Adrenal gland (tissue), 12 donors: Measurements from ENCODE around the gene GSK3A. TPM values are rescaled to one million over a fixed set of nuclear protein-coding genes. Genes with fewer than 3 reads are reported as not detected.

ENCODE experiments used
- DNase-seq, 7 donors: peaks; one replicate each; pipeline ENCODE4 v3.0.0-alpha.2; 2019 to 2020
- H3K27ac ChIP-seq, 5 donors: fragments of 200-600 bp; sonication (generic) in 4 of 5; 1 replicate in 3 of 5; 2 replicates in 2 of 5; pipeline versions ENCODE4 v1.5.1 to v1.8.0; 2016 to 2020; ENCODE audit warnings: mild to moderate bottlenecking in 1 of 5
- H3K27me3 ChIP-seq: fragments of 200-600 bp; 2 replicates; pipeline ENCODE4 v1.8.0; 2021
- H3K36me3 ChIP-seq, 2 donors: fragments of 200-600 bp; replicated peaks in 1 of 2; 1 replicate in 1 of 2; 2 replicates in 1 of 2; pipeline versions ENCODE4 v1.5.1 to v1.8.0; 2018 to 2022
- H3K4me1 ChIP-seq, 2 donors: fragments of 200-600 bp; replicated peaks in 1 of 2; 1 replicate in 1 of 2; 2 replicates in 1 of 2; pipeline versions ENCODE4 v1.5.1 to v1.8.0; 2018 to 2021
- H3K4me3 ChIP-seq, 4 donors: fragments of 200-600 bp; sonication (generic) in 3 of 4; one replicate each; pipeline ENCODE4 v1.5.1; 2016 to 2018
- H3K9me3 ChIP-seq, 3 donors: fragments of 200-600 bp; sonication (generic) in 1 of 3; replicated peaks in 1 of 3; 1 replicate in 2 of 3; 2 replicates in 1 of 3; pipeline versions ENCODE4 v1.5.1 to v1.8.0; 2016 to 2021
- POLR2A ChIP-seq, 2 donors: fragments of 450-650 bp; IDR thresholded peaks; one replicate each; pipeline ENCODE4 v1.6.1; 2017; ENCODE audit warnings: antibody characterized with exemption in 2 of 2, mild to moderate bottlenecking in 2 of 2, moderate library complexity in 1 of 2
- WGBS, 4 donors: extraction: QIAGEN DNeasy Blood & Tissue Kit in 2 of 4; methylation state at CpG; one replicate each; pipeline versions ENCODE4 v1.1.5 to v1.1.7; 2013 to 2017; 5-methylcytosine and 5-hydroxymethylcytosine counted together
- intact Hi-C, 2 donors: fragments of 100-400 bp; cut with DNase I; formaldehyde crosslinking; loops; one replicate each; pipeline versions ENCODE4 v1.14.1 to v1.15.0; 2022 to 2023
- polyA plus RNA-seq, 3 donors: library from polyadenylated mRNA; stranded (reverse); fragments of 200-250 nt in 2 of 3; fragments of 350-450 nt in 1 of 3; fragmentation: Illumina TruSeq in 1 of 3; extraction: RNeasy Lipid Tissue Mini Kit (QIAGEN cat#74804) in 1 of 3; gene quantifications; one replicate each; pipeline ENCODE4 v1.2.3, GENCODE V29; 2013 to 2014
- total RNA-seq, 9 donors: library from RNA; depleted of rRNA in 4 of 9; stranded (reverse); fragments of >200 nt in 4 of 9; fragments of 120-200 nt in 1 of 9; fragmentation: NEBNext Ultra II Directional in 1 of 9; extraction: Animal tissue kit (Norgen Biotek cat#: 25700) in 1 of 9; gene quantifications; one replicate each; pipeline versions ENCODE4 v1.1.0 to v1.2.4, GENCODE V29; 2013 to 2023
- TF ChIP-seq, protein P1 (sequence below), 6 experiments: fragments of 450-650 bp in 4 of 6; fragments of 200-600 bp in 2 of 6; sonication (generic) in 1 of 6; IDR thresholded peaks; 1 replicate in 5 of 6; 2 replicates in 1 of 6; pipeline versions ENCODE4 v1.5.1 to v1.8.0; 2016 to 2021; ENCODE audit warnings: antibody characterized with exemption in 6 of 6, mild to moderate bottlenecking in 2 of 6, moderate library complexity in 1 of 6
- donor health status: healthy with polysubstance abuse.
- donor health status: Bipolar disorder and iron deficiency.
- donor health status: DM: yes; HTN: yes; CAD: no.
- donor health status: DM: no; HTN: no; CAD: no.
- donor health status: DM: no; HTN: no; CAD: no.
- donor health status: DM: yes; HTN: yes; CAD: no.

The GSK3A gene
- total and polyA plus RNA-seq, 12 donors: 19.5 to 94.9 (median 49.7) TPM

DNA sequence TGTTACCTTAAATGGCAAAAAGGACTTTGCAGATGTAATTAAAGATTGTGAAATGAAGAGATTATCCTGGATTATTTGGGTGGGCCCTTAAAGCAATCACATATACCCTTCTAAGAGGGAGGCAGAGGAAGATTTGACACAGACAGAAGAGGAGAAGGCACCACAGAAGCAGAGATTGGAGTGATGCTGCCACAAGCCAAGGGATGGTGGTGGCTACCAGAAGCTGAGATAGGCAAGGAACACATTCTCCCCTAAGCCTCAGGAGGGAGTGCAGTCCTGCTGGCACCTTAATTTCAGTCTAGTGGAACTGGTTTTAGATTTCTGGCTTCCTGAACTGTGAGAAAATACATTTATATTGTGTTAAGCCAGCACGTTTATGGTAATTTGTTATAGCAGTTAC is 49.1 kb downstream of the GSK3A start:
- Histone ChIP-seq H3K4me1 (peaks cover 0 to 7% of the 10 kb centered on the region in 2 donors), H3K4me3 (no peak overlapping the region), H3K9me3 (no peaks in the 10 kb centered on the region), H3K36me3 (peaks cover 0 to 3% of the 10 kb centered on the region in 2 donors), H3K27ac (no peak overlapping the region), H3K27me3 (no peaks in the 10 kb centered on the region)
- TF ChIP-seq, protein P1, sequence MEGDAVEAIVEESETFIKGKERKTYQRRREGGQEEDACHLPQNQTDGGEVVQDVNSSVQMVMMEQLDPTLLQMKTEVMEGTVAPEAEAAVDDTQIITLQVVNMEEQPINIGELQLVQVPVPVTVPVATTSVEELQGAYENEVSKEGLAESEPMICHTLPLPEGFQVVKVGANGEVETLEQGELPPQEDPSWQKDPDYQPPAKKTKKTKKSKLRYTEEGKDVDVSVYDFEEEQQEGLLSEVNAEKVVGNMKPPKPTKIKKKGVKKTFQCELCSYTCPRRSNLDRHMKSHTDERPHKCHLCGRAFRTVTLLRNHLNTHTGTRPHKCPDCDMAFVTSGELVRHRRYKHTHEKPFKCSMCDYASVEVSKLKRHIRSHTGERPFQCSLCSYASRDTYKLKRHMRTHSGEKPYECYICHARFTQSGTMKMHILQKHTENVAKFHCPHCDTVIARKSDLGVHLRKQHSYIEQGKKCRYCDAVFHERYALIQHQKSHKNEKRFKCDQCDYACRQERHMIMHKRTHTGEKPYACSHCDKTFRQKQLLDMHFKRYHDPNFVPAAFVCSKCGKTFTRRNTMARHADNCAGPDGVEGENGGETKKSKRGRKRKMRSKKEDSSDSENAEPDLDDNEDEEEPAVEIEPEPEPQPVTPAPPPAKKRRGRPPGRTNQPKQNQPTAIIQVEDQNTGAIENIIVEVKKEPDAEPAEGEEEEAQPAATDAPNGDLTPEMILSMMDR (IDR thresholded peaks at IDR 0.05): no peak
- no peak for TF ChIP-seq POLR2A (IDR thresholded peaks at IDR 0.05)
- no peak for DNase-seq
- intact Hi-C loops: no loop called here
- WGBS, 4 donors: 67 to 82% (median 77%) methylated on average over 1 of the region's 1 CpG

DNA sequence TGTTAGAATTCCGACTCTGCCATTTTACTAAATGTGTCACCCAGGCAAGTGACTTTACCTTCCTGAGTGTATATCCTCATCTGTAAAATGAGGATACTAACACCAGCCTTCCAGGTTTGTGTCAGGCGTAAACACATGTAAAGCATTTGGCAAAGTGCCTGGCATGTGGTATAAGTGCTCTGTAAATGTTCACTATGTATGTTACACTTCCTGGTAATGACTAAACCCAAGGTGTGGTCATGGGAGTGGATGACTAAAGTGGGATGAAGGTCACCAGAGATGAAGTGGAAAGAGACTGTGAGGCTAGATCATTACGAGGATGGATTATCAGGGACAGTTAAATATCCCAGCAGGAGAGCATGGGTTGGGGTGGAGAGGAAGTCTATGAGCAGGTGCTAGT is 50.5 kb downstream of the GSK3A start:
- Histone ChIP-seq H3K36me3 (no peaks in the 10 kb centered on the region), H3K27me3 (no peaks in the 10 kb centered on the region), H3K4me3 (no peak overlapping the region), H3K9me3 (no peaks in the 10 kb centered on the region), H3K4me1 (no peaks in the 10 kb centered on the region), H3K27ac (no peak overlapping the region)
- DNase-seq: no peak
- intact Hi-C loops: no loop called here
- TF ChIP-seq POLR2A (IDR thresholded peaks at IDR 0.05): no peak
- TF ChIP-seq, protein P1 (IDR thresholded peaks at IDR 0.05): no peak
- 52 to 73% (median 61%) methylated on average over 3 of the region's 3 CpGs for WGBS, 4 donors

DNA sequence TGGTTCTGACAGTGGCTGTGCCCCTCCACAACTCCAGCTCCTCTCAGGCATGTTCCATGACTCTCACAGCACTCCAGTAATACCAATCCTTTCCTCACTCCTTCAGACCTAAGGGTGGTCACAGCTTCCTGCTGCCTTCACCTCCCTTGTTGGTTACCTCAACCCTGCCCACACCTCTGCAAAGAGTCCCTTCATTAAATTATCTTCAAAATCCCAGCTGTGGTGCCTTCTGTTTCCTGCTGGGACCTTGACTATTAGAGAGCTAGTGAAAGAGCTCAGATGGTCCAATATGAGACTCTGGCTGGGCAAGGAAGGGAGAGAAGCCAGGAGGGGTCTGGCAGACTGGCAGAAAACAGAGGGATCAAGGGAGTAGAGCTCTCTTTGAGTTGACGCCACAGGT is 51.1 kb downstream of the GSK3A start:
- H3K4me1 ChIP-seq: no peaks in the 10 kb centered on the region
- H3K27ac ChIP-seq: no peak overlapping the region
- no peak for TF ChIP-seq POLR2A (IDR thresholded peaks at IDR 0.05)
- TF ChIP-seq, protein P1 (IDR thresholded peaks at IDR 0.05): no peak
- DNase-seq: no peak
- no peaks in the 10 kb centered on the region for H3K9me3 ChIP-seq
- no peaks in the 10 kb centered on the region for H3K27me3 ChIP-seq
- H3K36me3 ChIP-seq: no peaks in the 10 kb centered on the region
- H3K4me3 ChIP-seq: no peak overlapping the region
- 71 to 100% (median 91%) methylated on average over 1 of the region's 1 CpG for WGBS, 4 donors
- intact Hi-C loops: no loop called here

DNA sequence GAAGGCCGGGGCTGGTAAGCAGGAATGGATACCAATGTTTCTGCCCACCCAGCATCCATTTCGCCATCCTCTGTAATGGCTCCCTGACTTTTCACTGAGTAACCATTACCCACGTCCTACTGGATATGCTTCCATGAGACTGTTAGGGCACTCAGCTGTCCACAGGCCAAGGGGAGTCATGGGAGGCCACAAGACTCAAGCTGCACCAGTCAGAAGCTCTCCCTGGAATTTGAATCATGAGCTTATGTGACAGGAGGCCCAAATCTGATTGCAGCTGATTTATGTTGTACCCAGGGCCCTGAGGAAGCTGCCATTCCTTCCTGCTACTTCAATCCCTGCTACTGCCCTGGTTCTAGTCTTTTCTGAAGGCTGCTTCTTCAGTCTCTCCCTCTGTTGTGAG is 53.3 kb downstream of the GSK3A start:
- TF ChIP-seq POLR2A (IDR thresholded peaks at IDR 0.05): no peak
- TF ChIP-seq, protein P1 (IDR thresholded peaks at IDR 0.05): no peak
- H3K4me1 ChIP-seq: peaks cover 0 to 8% of the 10 kb centered on the region in 2 donors
- H3K36me3 ChIP-seq: no peaks in the 10 kb centered on the region
- no peak for DNase-seq
- H3K27me3 ChIP-seq: no peaks in the 10 kb centered on the region
- WGBS, 4 donors: 57 to 62% (median 61%) methylated on average over 3 of the region's 3 CpGs
- H3K27ac ChIP-seq: no peak overlapping the region
- intact Hi-C loops: no loop called here
- H3K4me3 ChIP-seq: no peak overlapping the region
- no peaks in the 10 kb centered on the region for H3K9me3 ChIP-seq
